RWPE2 (cell line): ENCODE results near the gene MRPL34.

Experiments used
- ATAC-seq: fragments of 200-7000 bp; cut with Tn5 transposase; 3 replicates; pipeline ENCODE4 v1.9.1; 2021; ENCODE audit warnings: low read depth
- DNase-seq: peaks from one replicate; pipeline ENCODE4 v3.0.0-alpha.2; 2020; ENCODE audit warnings: low spot score
- H3K27ac ChIP-seq: fragments of 450-650 bp; 2 replicates; pipeline ENCODE4 v1.5.1; 2017; ENCODE audit warnings: mild to moderate bottlenecking; ENCODE audit not compliant: poor library complexity, severe bottlenecking
- H3K27me3 ChIP-seq: fragments of 250-450 bp; sonication (Bioruptor Pico); 2 replicates; pipeline ENCODE4 v1.5.1; 2021; ENCODE audit warnings: mild to moderate bottlenecking, moderate library complexity; ENCODE audit not compliant: insufficient read depth, poor library complexity, severe bottlenecking
- H3K36me3 ChIP-seq: fragments of 250-450 bp; sonication (Bioruptor Pico); 2 replicates; pipeline ENCODE4 v1.5.1; 2020; ENCODE audit warnings: low read depth, mild to moderate bottlenecking, moderate library complexity
- H3K4me1 ChIP-seq: fragments of 250-450 bp; sonication (Bioruptor Pico); 2 replicates; pipeline ENCODE4 v1.5.1; 2021; ENCODE audit warnings: mild to moderate bottlenecking, moderate library complexity; ENCODE audit not compliant: insufficient read depth, poor library complexity, severe bottlenecking
- H3K4me3 ChIP-seq: fragments of 250-450 bp; sonication (Bioruptor Pico); 2 replicates; pipeline ENCODE4 v1.5.1; 2021; ENCODE audit warnings: mild to moderate bottlenecking, moderate library complexity; ENCODE audit not compliant: severe bottlenecking
- H3K9me3 ChIP-seq: fragments of 250-450 bp; sonication (Bioruptor Pico); 2 replicates; pipeline ENCODE4 v1.5.1; 2021; ENCODE audit warnings: mild to moderate bottlenecking, moderate library complexity; ENCODE audit not compliant: severe bottlenecking
- TF ChIP-seq, protein P1 (sequence below): fragments of 450-650 bp; IDR thresholded peaks from one replicate; pipeline ENCODE4 v1.5.1; 2017; ENCODE audit warnings: mild to moderate bottlenecking, moderate library complexity; ENCODE audit not compliant: poor library complexity, severe bottlenecking

MRPL34 gene

DNA sequence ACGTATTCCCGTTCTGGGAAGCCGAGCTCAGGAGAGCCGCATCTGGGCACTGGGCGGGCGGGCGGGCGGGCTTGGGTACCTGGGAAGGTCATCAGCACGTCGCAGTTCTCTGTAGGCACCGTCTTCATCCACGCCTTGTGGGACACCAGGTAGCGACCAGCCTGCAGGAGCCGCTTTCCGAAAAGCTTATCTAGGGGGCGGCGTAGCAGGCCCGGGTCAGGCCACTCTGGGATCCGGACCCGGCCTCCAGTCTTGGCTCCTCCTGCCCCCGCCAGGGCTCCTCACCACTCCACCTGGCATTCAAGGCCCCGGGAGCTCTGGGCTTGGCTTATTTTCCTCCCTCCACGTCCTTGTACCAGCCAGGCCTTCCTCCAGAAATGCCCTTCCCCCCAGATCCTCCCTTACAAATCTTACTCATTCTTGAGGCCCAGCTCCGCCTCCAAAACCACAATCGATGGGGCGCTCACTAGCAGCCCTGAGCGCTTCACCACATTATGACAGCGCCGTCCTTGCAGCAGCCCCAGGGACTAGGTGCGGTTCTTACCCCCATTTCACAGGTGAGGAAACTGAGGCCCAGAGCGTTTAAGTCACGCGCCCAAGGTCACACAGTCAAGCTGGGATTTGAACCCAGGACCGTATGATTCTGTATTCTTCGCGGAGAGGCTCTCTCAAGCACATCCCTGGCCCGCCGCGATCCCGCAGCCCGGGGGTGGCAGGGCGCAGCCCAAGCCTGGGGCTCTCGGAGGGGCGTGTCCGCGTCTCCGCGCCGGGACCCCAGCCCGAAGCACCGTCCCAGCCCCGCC lies 28.1 kb downstream of the MRPL34 start:
- Histone ChIP-seq H3K4me3 (peak overlapping the region; percentile 65), H3K9me3 (no peaks in the 10 kb centered on the region), H3K27me3 (no peaks in the 10 kb centered on the region), H3K4me1 (no peaks in the 10 kb centered on the region), H3K27ac (peak overlapping the region; percentile 57), H3K36me3 (peaks cover 13% of the 10 kb centered on the region)
- ATAC-seq (peak; percentile 21), DNase-seq (peak; percentile 77)
- TF ChIP-seq, protein P1, sequence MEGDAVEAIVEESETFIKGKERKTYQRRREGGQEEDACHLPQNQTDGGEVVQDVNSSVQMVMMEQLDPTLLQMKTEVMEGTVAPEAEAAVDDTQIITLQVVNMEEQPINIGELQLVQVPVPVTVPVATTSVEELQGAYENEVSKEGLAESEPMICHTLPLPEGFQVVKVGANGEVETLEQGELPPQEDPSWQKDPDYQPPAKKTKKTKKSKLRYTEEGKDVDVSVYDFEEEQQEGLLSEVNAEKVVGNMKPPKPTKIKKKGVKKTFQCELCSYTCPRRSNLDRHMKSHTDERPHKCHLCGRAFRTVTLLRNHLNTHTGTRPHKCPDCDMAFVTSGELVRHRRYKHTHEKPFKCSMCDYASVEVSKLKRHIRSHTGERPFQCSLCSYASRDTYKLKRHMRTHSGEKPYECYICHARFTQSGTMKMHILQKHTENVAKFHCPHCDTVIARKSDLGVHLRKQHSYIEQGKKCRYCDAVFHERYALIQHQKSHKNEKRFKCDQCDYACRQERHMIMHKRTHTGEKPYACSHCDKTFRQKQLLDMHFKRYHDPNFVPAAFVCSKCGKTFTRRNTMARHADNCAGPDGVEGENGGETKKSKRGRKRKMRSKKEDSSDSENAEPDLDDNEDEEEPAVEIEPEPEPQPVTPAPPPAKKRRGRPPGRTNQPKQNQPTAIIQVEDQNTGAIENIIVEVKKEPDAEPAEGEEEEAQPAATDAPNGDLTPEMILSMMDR: no peak

DNA sequence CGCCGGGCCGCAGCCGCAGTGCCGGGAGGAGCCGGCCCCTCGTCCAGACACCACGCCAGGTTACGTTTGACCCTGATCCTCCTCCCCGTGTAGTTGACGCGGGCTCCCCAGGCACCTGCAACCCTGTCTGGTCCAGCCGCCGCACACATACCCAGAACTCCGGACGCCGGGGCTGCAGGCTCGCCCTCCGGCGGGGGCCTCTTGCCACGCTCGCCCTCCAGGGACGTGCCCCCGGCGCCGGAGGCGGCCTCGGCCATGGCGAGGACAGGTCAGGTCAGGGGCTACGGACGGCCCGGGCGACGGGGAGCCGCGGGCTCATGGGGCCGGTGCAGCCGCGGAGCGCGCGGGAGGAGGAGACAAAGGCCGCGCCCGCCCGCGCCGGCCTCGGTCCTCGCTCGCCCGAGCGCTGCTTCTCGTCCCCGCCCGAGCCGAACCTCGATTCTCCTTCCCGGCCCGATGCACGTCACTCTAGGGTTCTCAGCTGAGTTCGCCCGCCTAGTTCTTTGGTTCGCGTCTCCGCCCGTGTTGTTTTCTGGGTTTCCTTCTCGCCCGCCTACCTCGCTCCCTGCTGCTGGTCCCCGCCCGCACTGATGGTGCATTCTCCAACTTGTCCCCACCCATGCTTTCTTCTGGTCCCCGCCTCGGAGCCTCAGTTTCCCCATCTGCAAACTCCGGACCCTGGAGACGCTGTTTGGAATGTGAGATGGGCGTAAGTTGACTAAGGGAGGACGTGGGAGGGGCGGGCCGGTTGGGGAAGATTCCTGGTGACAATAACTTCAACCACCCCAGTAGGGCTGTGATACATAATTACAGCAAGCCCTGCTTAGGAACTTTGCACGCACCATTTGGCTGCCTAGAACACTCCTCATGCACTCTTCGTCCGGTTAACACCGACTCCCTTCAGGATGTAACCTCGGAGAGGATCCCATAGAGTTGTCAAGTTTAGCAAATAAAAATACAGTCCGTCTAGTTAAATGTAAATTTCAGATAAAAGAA lies 29.0 kb downstream of the MRPL34 start, which contains the start of gene ANO8:
Gene ANO8, minus strand, starts transcription at position 442 of the 996 bp plus-strand sequence. Its CDS starts 185 bp downstream, at position 257.
- H3K4me3 ChIP-seq: peak within 1 kb of the TSS; percentile 65
- no peaks in the 10 kb centered on the region for H3K4me1 ChIP-seq
- ATAC-seq (peak; percentile 64), DNase-seq (peak; percentile 97)
- peak within 1 kb of the TSS; percentile 57 for H3K27ac ChIP-seq
- no peaks in the 10 kb centered on the region for H3K9me3 ChIP-seq
- H3K36me3 ChIP-seq: peaks cover 14% of the 10 kb centered on the region
- TF ChIP-seq, protein P1: no peak
- no peaks in the 10 kb centered on the region for H3K27me3 ChIP-seq

DNA sequence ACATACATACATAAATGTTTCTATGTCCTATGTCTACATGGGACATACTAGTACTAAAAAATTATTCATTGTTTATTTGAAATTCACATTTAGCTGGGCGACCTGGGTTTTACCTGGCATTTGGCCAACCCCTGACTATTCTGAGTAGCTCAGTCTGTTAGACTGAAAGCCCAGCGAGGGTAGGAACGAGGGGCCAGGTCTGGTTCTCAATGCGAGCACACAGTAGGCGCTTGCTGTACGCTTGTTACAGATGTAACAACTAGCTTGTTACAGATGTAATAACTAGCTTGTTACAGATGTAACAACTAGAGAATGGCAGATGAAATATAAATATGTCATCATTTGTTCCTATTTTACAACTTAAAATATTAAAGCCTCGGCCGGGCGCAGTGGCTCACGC lies 29.9 kb downstream of the MRPL34 start:
- Histone ChIP-seq H3K9me3 (no peaks in the 10 kb centered on the region), H3K4me3 (no peak overlapping the region), H3K27ac (no peak overlapping the region), H3K36me3 (peaks cover 14% of the 10 kb centered on the region), H3K27me3 (no peaks in the 10 kb centered on the region), H3K4me1 (no peaks in the 10 kb centered on the region)
- ATAC-seq: no peak
- TF ChIP-seq, protein P1: no peak
- no peak for DNase-seq

DNA sequence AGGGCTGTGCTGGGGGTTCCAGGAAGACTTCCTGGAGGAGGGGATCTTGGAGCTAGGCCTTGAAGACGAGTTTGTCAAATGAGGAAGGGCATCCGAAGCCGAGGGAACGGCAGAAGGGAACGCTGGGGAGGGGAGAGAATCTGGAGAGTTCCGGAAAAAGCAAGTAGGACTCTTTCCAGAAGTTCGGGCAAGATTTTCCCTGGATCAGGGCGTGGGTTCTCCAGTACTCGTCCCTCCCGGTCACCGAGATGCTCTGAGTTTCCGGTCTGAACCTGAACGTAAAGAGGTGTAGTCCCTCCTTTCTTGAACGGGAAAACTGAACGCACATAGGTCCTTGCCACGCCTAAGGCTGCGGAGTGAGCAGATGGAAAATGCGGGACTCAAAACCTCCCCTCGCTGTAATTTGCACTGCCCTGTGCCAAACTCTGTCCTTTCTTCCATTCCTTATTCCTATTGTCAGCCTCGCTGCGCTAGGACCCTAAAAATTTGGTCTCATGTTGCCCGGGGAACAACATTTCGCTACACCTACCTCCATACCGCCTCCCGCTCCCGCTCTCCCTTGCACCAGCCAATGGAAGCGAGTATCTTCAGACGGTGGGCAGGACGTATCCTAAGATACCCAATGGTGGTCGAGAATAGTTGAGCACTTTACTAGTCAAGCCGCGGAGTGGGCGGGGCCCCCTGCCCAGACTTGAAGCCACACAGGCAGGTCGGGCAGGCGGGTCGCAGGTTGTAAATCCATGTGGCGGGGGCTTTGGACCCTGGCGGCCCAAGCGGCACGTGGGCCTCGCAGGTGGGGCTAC lies 31.4 kb downstream of the MRPL34 start, which contains the start of gene GTPBP3:
Gene GTPBP3, plus strand, starts transcription at position 682 of the 803 bp plus-strand sequence. Its CDS starts 59 bp downstream, at position 741.
- DNase-seq: peak; percentile 98
- Histone ChIP-seq H3K36me3 (peaks cover 16% of the 10 kb centered on the region), H3K4me1 (no peaks in the 10 kb centered on the region)

More for the DNA sequence above, 31.4 kb downstream of the MRPL34 start, which contains the start of gene GTPBP3:
- no peaks in the 10 kb centered on the region for H3K27me3 ChIP-seq
- H3K4me3 ChIP-seq: peak within 1 kb of the TSS; percentile 89
- TF ChIP-seq, protein P1: no peak
- peak within 1 kb of the TSS; percentile 85 for H3K27ac ChIP-seq
- no peaks in the 10 kb centered on the region for H3K9me3 ChIP-seq
- peak; percentile 86 for ATAC-seq
